Measurements from ENCODE around the gene S1PR3.

DNA sequence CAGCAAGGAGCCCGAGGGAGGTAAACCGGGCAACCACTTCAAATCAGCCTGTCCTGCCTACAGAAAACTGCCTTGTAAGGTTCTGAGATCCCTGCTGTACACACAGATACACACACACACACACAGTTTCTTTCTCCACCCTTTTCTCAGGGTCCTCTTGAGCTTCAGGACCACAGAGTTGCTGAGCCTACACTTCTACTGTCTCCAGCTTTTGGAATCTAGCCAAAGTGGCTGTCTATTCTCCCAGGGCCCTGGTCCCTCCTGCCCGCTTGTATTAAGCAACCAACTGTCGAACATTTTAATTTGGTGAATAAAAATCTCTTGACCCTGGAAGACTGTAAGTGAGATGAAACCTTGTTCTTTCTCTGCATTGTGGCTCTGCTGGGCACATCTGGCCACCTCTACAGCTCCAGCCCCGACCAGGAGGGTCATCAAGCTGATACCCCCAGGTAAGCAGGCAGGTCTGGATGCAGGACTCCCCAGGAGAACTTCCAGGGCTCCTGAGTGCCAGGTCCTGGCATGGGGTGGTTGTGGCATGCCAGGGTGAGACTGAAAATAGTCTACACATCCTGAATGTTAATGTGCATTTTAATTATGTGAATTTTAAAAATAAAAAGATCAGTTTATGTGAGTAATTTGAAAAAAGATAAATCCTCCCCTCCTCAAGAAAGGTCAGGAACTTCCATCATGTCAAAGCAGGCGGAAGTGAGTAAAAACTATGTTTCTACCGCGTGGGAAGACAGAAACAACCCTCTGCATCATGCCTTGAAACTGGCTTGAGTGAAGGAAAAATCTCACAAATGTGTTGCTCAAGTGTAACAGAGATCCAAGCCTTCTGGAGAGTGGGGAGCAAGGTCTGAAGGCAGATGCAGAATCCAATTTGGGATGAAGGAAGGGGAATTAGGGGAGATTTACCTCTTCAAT lies 15.0 kb upstream of the S1PR3 start:
- TF ChIP-seq EZH2 (IDR thresholded peaks at IDR 0.05; ENCODE audit: borderline replicate concordance, low read depth, low read length, poor library complexity, severe bottlenecking) = no peak
- TF ChIP-seq, protein P1, sequence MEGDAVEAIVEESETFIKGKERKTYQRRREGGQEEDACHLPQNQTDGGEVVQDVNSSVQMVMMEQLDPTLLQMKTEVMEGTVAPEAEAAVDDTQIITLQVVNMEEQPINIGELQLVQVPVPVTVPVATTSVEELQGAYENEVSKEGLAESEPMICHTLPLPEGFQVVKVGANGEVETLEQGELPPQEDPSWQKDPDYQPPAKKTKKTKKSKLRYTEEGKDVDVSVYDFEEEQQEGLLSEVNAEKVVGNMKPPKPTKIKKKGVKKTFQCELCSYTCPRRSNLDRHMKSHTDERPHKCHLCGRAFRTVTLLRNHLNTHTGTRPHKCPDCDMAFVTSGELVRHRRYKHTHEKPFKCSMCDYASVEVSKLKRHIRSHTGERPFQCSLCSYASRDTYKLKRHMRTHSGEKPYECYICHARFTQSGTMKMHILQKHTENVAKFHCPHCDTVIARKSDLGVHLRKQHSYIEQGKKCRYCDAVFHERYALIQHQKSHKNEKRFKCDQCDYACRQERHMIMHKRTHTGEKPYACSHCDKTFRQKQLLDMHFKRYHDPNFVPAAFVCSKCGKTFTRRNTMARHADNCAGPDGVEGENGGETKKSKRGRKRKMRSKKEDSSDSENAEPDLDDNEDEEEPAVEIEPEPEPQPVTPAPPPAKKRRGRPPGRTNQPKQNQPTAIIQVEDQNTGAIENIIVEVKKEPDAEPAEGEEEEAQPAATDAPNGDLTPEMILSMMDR (conservative IDR thresholded peaks at IDR 0.05; ENCODE audit: low read depth, low read length) = no peak
